GM19043 (cell line): ENCODE data around the gene MRC1.

ENCODE experiments used
- ATAC-seq: cut with Tn5 transposase; IDR thresholded peaks from one replicate; pipeline ENCODE4 v1.9.1; 2021; ENCODE audit warnings: low read depth; ENCODE audit not compliant: unreplicated experiment

MRC1 gene

GRCh38 chr10:17808971-17809841, at the start of gene MRC1:
Gene MRC1 (plus strand): TSS chr10:17809348. CDS start chr10:17809466, 118 bp downstream.
- no peak for ATAC-seq

- ATAC-seq: no peak
Observed at GRCh38 chr10:17764142-17764541, 45.0 kb upstream of the MRC1 start.

- ATAC-seq: no peak
Observed at GRCh38 chr10:17765602-17766001, 43.5 kb upstream of the MRC1 start.

- ATAC-seq: no peak
Observed at GRCh38 chr10:17766731-17767130, 42.4 kb upstream of the MRC1 start.

- ATAC-seq: no peak
Observed at GRCh38 chr10:17768496-17768895, 40.7 kb upstream of the MRC1 start.

GRCh38 chr10:17768957-17769356, 40.2 kb upstream of the MRC1 start:
- ATAC-seq: no peak

- ATAC-seq: no peak
Observed at GRCh38 chr10:17771017-17771416, 38.1 kb upstream of the MRC1 start.

GRCh38 chr10:17779784-17780183, 29.4 kb upstream of the MRC1 start:
- ATAC-seq: no peak

GRCh38 chr10:17780727-17781126, 28.4 kb upstream of the MRC1 start:
- ATAC-seq: no peak

- ATAC-seq: no peak
Observed at GRCh38 chr10:17781856-17782255, 27.3 kb upstream of the MRC1 start.

GRCh38 chr10:17782921-17783665, 26.1 kb upstream of the MRC1 start:
- no peak for ATAC-seq

GRCh38 chr10:17783751-17784150, 25.4 kb upstream of the MRC1 start:
- ATAC-seq: no peak

GRCh38 chr10:17784688-17785087, 24.5 kb upstream of the MRC1 start:
- no peak for ATAC-seq

- ATAC-seq: no peak
Observed at GRCh38 chr10:17785276-17785930, 23.7 kb upstream of the MRC1 start.

- ATAC-seq: no peak
Observed at GRCh38 chr10:17787087-17787961, 21.8 kb upstream of the MRC1 start.

- no peak for ATAC-seq
Observed at GRCh38 chr10:17788646-17789045, 20.5 kb upstream of the MRC1 start.

- no peak for ATAC-seq
Observed at GRCh38 chr10:17789396-17789795, 19.8 kb upstream of the MRC1 start.

GRCh38 chr10:17790651-17791050, 18.5 kb upstream of the MRC1 start:
- no peak for ATAC-seq

GRCh38 chr10:17792991-17793390, 16.2 kb upstream of the MRC1 start:
- ATAC-seq: no peak
